ENCODE results near the gene TLR6. TPM values are rescaled to one million over a fixed set of nuclear protein-coding genes. Genes with fewer than 3 reads are reported as not detected.

The TLR6 gene
- total RNA-seq, 2 donors from 2014 or later: 0.44 to 2.2 TPM

GRCh38 chr4:38804654-38805295, 51.8 kb downstream of the TLR6 start, which contains the start of gene TLR1:
TLR1 (minus strand) TSS chr4:38804791; CDS start chr4:38798831, 5,960 bp downstream.
- no peaks in the 10 kb centered on the region for H3K27me3 ChIP-seq
- peak within 1 kb of the TSS; percentile 54 for H3K27ac ChIP-seq
- no peaks in the 10 kb centered on the region for H3K4me1 ChIP-seq
- peak within 1 kb of the TSS; percentile 5 for H3K4me3 ChIP-seq
- TF ChIP-seq CTCF (IDR thresholded peaks at IDR 0.05): peak; percentile 60
- H3K9ac ChIP-seq (ENCODE audit: low read depth in 2 of 2, low read length in 2 of 2): peak within 1 kb of the TSS in 1 of 2 donors; percentile 66
- no peaks in the 10 kb centered on the region for H3K36me3 ChIP-seq
- no peak for DNase-seq
- H3K9me3 ChIP-seq: no peaks in the 10 kb centered on the region
- intact Hi-C loops (cut with DNase I): no loop called here

- peak overlapping the region in 1 of 2 donors; percentile 66 for H3K9ac ChIP-seq (ENCODE audit: low read depth in 2 of 2, low read length in 2 of 2)
- no peaks in the 10 kb centered on the region for H3K27me3 ChIP-seq
- H3K4me3 ChIP-seq: peak overlapping the region; percentile 5
- no peak for TF ChIP-seq CTCF (IDR thresholded peaks at IDR 0.05)
- no peaks in the 10 kb centered on the region for H3K36me3 ChIP-seq
- no peak for DNase-seq
- H3K9me3 ChIP-seq: no peaks in the 10 kb centered on the region
- H3K4me1 ChIP-seq: no peaks in the 10 kb centered on the region
- intact Hi-C loops (cut with DNase I): no loop called here
- H3K27ac ChIP-seq: peak overlapping the region; percentile 24
These were observed 52.6 kb downstream of the TLR6 start for GRCh38 chr4:38803833-38804653.

GRCh38 chr4:38802561-38803355, 53.9 kb downstream of the TLR6 start:
- intact Hi-C loops (cut with DNase I): no loop called here
- H3K4me3 ChIP-seq: no peak overlapping the region
- TF ChIP-seq CTCF (IDR thresholded peaks at IDR 0.05): no peak
- H3K27ac ChIP-seq: no peak overlapping the region
- no peaks in the 10 kb centered on the region for H3K36me3 ChIP-seq
- H3K9ac ChIP-seq (ENCODE audit: low read depth in 2 of 2, low read length in 2 of 2): no peak overlapping the region
- no peaks in the 10 kb centered on the region for H3K27me3 ChIP-seq
- DNase-seq: no peak
- H3K9me3 ChIP-seq: no peaks in the 10 kb centered on the region
- H3K4me1 ChIP-seq: no peaks in the 10 kb centered on the region

GRCh38 chr4:38800961-38801450, 55.6 kb downstream of the TLR6 start:
- no peaks in the 10 kb centered on the region for H3K4me1 ChIP-seq
- H3K36me3 ChIP-seq: no peaks in the 10 kb centered on the region
- H3K27ac ChIP-seq: no peak overlapping the region
- no peak overlapping the region for H3K9ac ChIP-seq (ENCODE audit: low read depth in 2 of 2, low read length in 2 of 2)
- DNase-seq: no peak
- no peak for TF ChIP-seq CTCF (IDR thresholded peaks at IDR 0.05)
- H3K4me3 ChIP-seq: no peak overlapping the region
- intact Hi-C loops (cut with DNase I): no loop called here
- no peaks in the 10 kb centered on the region for H3K27me3 ChIP-seq
- no peaks in the 10 kb centered on the region for H3K9me3 ChIP-seq

- no peak for TF ChIP-seq CTCF (IDR thresholded peaks at IDR 0.05)
- H3K9me3 ChIP-seq: no peaks in the 10 kb centered on the region
- no peaks in the 10 kb centered on the region for H3K36me3 ChIP-seq
- no peak for DNase-seq
- H3K27ac ChIP-seq: no peak overlapping the region
- H3K27me3 ChIP-seq: no peaks in the 10 kb centered on the region
- no peak overlapping the region for H3K4me3 ChIP-seq
- H3K4me1 ChIP-seq: no peaks in the 10 kb centered on the region
- intact Hi-C loops (cut with DNase I): no loop called here
- H3K9ac ChIP-seq (ENCODE audit: low read depth in 2 of 2, low read length in 2 of 2): no peak overlapping the region
These were observed 56.3 kb downstream of the TLR6 start for GRCh38 chr4:38800366-38800765.
